GM18867 (cell line): ENCODE measurements around the gene TMEM17.
A peak's percentile ranks its signal among the peaks of the same experiment; 100 is the strongest.

Experiments
- ATAC-seq: cut with Tn5 transposase; IDR thresholded peaks from one replicate; pipeline ENCODE4 v1.9.1; 2021; ENCODE audit warnings: mild to moderate bottlenecking, moderate library complexity; ENCODE audit not compliant: unreplicated experiment

The TMEM17 gene

DNA sequence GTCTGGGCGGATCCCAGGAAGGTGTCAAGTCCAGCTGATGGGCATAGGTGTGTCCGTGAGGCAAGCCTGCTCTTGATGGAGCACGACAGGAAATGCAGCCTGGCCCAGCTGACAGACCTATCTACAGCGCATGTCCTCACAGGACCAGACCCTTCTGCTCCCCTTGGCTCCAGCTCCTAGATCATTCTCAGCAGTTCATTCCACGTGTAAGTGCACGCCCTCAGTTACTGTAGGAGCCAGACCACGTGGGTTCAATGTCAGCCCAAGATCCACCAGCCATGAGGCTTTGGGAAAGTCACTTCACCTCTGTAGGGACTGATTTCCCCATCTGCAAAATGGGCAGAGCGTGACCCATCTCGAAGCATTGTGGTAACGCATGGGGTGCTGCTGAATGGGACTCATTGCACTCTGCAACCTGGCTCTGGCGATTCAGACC lies 47.8 kb downstream of the TMEM17 start:
- no peak for ATAC-seq

DNA sequence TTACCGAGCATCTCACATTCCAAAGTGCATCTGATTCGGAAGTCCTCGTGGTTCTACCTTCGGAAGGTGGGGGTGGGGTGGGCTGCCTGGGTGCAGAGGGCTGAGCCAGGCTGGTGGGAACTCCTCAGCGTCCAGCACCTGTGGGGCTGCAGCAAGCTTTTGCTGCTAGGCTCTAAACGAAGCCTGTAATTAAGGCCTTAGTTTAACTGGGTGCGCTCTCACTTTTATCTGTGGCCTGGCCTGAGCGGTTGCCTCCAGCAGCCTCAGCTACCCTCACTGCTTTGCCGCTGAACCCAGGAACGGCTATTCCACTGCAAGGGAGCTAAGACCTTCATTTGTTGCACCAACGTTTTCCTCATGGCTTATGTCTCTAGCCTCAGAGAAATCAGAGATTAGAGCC lies 48.4 kb downstream of the TMEM17 start:
- no peak for ATAC-seq

DNA sequence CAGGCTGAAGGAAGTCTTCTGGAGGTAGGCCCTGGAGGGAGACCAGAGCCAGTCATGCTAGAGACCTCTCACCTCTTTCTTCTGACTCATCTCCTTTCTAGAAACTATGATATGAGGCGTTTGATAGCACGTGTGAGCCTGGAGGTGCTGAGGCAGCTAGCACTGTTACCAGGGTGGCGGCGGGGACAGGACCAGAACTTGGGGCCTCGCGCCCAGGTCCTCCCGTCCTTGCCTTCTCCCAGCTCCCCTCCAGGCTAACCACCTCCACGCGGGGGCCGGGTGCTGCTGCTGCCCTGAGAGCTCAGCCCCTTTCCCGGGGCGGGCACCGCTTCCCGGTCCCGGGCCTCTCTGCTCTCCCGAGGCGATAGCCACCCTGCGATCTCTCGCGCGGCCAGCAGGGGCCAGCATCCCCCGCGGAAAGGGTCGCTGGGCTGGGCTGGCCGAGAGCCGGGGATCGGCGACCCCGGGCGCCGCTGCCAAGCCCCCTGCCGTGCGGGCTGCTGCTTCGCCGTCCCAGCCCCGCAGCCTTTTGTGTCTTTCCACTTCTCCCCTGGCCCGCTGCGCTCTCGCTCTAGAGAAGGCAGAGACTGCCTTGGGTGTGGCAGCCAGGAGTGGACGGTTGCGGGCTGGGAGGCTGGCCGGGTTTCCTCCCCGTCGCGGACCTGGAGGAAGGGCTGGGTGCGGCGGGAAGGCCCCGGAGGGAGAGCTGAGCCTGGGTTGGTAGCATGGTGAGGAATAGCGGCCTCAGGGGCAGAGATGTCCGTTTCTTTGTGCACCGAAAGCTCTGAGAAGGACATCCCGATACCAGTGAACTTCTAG lies 49.1 kb downstream of the TMEM17 start:
- ATAC-seq: peak; percentile 92

DNA sequence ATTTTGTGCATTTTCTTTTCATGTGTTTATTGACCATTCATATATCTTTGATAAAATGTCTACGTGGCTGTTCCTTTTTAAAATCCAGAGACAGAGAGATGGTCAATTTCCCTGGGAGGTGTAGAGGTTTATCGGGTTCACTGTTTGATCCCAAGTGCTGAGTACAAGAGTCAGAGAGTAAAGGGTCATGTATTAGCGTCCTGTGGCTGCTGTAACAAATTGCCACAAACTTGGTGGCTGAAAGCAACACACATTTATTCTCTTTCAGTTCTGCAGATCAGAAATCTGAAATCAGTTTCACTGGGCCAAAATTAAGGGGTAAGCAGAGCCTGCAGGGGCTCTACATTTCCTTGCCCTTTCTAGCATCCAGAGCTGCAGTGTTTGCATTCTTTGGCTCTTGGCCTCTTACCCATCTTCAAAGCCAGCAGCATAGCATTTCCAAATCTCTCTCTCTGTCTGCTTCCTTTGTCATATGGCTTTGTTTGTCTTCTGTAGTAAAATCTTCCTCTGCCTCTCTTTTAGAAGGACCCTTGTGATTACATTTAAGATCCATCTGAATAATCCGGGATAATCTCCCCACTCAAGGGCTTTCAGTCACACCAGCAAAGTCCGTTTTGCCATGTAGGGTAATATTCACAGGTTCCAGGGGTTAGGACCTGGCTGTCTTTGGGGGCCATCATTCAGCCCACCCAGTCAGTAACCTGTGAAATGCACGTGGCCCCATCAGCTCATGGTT lies 49.9 kb downstream of the TMEM17 start:
- no peak for ATAC-seq

DNA sequence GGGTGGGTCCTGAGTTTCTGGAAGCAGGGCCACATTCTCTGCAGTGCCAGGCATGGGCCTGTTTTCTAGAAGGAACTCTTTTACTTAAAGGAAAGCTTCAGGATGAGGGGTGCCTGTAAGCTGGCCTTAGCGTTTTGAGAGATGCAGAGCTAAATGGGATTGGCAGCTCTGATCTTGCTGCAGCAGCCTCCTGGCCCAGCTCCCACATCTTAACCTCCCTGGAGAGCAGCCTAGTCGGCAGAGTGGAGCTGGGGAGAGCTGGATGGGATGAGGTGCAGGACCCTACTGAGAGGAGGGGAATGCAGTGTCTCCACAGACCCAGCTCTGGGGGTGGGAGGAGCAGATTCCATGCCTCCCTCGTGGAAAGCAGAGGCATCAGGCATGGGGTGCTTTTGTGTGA lies 52.0 kb downstream of the TMEM17 start:
- ATAC-seq: no peak

DNA sequence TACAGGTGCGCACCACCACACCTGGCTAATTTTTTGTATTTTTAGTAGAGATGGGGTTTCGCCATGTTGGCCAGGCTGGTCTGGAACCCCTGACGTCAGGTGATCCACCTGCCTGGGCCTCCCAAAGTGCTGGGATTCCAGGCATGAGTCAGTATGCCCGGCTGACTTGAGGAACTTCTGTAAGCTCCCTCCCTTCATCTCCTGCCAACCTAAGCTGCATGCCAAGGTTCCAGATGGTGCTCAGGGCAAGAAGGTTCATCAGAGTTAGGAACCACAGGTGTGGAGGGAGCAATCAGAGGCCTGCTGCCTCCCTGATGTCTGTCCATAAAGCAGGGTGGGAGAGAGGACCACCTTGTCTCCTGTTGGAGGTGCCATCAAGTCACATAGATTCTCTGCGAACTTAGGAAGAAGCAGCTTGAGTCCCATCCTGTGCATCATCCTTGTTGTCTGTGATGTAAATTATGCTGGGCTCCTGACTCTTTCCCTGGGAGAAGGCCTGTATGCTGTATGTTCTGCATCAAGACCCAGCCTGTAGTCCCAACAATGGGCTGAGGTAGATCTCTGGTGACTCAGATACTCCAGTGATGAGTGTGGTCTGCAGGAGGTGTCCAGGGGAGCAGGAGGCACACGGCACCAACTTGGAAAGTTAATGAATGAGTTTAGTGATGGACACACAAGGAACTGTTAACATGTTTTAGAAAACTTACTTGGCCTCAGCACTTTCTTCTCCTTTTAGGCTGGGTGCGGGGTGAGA lies 53.1 kb downstream of the TMEM17 start:
- ATAC-seq: no peak

DNA sequence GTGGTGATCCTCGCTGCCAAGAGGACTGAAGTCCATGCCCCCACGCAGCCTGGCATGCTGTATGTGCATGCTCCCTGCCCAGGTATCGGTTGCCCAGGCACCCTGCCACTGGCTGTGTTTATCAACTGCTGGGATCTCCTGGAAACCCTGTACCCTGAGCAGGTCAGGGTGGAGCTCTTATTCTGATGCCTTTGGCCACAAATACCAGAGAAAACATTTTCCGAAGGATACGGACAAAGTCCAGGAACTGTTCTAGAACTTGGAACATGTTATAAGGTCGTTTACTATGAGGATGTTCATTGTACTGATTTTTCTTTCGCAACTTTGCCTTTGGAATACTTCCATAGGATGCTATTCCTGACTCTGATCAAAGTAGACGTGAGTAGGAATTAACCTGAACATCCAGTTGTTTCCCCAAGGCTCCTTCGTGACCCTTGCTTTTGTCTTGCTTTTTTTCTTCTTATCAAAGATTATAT lies 55.2 kb downstream of the TMEM17 start:
- no peak for ATAC-seq
